HG03066 (cell line): ENCODE measurements around the gene AMD1.
A peak's percentile ranks its signal among the peaks of the same experiment; 100 is the strongest.

Experiments used
- ATAC-seq: cut with Tn5 transposase; IDR thresholded peaks from one replicate; pipeline ENCODE4 v1.9.1; 2021; ENCODE audit warnings: low read depth; ENCODE audit not compliant: unreplicated experiment

Gene AMD1

DNA sequence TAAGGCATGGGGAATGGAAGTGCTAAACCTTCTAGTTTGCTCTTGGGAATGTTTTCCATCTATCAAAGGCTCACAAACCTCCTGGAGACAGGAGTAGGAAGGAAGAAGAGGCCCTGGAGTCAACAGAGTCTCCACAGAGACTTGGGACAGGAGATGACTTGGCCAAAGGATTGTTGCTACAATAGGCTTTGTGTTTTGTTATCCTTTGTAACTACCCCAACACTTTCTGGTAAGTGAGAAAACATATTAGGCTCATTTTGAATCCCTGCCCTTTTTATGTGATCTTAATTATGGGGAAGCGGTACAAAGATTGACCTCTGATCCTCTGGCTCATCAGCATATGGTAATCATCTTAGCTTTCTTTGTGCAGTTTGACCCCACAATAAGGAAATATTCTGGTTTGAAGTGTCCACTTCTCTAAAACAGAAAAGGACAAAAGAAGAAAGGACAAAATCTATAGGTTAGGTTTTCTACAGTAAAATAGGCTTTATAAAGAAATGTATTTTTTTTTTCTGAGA, 59.9 kb downstream of the AMD1 start:
- ATAC-seq = no peak

DNA sequence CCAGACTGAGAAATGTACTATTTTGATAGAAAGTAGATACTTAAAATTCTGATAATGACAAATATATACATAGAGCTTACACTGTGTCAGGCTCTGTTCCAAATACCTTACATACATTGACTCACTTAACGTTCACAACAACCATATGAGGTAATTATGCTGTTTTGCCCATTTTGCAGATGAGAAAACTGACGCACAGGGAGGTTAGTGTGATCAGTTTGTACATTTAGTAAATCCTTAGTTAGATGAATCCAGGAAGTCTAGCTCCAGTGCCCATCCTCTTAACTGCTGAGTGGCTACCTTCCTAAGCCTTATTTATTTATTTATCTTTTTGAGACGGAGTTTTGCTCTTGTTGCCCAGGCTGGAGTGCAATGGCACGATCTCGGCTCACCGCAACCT, 60.6 kb downstream of the AMD1 start:
- ATAC-seq = no peak

DNA sequence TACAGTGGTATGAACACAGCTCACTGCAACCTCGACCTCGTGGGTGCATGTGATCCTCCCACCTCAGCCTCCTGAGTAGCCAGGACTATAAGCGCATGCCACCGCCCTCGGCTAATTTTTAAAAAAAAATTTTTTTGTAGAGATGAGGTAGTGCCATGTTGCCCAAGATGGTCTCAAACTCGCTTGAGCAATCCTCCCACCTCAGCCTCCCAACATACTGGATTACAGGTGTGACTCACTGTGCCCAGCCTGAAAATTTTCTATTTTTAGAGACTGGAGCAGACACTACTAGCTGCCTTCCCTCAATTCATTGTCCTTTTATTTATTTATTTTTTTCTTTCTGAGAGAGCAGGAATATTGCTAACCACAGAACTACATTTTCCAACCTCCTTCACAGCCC, 63.6 kb downstream of the AMD1 start:
- no peak for ATAC-seq

DNA sequence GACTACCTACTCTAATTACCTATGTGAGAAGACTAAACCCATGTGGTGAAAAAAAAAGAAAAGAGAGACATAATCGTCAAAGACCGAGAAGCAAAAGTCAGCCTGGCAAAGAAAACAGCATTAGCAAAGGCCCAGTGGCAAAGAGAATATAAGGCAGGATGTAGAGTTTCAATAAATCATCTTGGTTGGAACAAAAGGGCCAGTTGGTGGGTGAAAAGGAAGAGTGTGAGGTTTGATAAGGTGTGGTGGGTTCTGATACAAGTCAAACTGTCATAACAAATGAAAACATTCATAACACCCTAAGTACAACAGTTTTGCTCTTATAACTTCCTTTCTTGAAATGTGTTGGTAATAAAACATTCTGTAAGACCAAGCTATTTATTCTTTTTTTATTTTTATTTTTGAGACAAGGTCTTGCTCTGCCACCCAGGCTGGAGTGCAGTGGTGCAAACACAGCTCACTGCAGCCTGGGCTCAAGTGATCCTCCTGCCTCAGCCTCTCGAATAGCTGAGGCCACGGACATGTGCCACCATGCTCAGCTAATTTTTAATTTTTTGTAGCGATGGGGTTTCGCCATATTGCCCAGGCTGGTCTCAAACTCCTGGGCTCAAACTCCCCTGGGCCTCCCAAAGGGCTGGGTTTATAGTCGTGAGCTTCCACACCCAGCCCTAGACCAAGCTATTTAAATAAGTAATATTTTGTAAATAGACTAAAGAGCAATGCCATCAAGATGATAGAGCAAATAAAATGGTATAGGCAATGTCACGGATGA, 65.0 kb downstream of the AMD1 start:
- no peak for ATAC-seq

DNA sequence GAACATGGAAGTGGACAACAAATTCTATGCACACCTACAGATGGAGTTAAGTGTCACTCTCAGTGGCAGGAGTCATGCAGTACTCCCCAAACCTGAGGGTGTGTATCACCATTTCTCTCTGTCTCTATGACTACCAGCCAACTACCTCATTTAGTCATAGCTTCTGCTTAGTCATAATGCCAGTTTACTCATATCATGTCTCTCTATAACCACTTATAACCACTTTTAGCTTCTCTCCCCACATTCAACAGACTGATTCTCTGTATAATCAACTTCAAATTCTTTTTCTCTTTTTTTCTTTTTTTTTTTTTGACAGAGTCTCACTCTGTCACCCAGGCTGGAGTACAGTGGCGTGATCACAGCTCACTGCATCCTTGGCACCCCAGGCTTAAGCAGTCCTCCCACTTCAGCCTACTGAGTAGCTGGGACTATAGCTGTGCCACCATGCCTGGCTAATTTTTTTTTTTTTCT, 70.1 kb downstream of the AMD1 start:
- peak; percentile 100 for ATAC-seq
